Right atrium auricular region (tissue), 2 donors: Measurements from ENCODE around the gene RASD1. TPM values are rescaled to one million over a fixed set of nuclear protein-coding genes. Genes with fewer than 3 reads are reported as not detected.

ENCODE experiments used
- DNase-seq: peaks from one replicate; pipeline ENCODE4 v3.0.0-alpha.2; 2019; ENCODE audit warnings: low spot score
- H3K27ac ChIP-seq, 2 donors: fragments of 200-600 bp; sonication (generic); 1 replicate in 1 of 2; 2 replicates in 1 of 2; pipeline ENCODE4 v1.5.1; 2016 to 2019
- H3K27me3 ChIP-seq, 2 donors: fragments of 200-600 bp; sonication (generic); one replicate each; pipeline versions ENCODE4 v1.5.1 to v1.6.0; 2017 to 2019
- H3K36me3 ChIP-seq: fragments of 200-600 bp; sonication (generic); one replicate; pipeline ENCODE4 v1.5.1; 2016
- H3K4me1 ChIP-seq, 2 donors: fragments of 200-600 bp; sonication (generic); one replicate each; pipeline versions ENCODE4 v1.5.1 to v1.6.0; 2017 to 2019
- H3K4me3 ChIP-seq, 2 donors: fragments of 200-600 bp; sonication (generic); 1 replicate in 1 of 2; 2 replicates in 1 of 2; pipeline ENCODE4 v1.5.1; 2017 to 2019; ENCODE audit warnings: mild to moderate bottlenecking in 1 of 2, moderate library complexity in 1 of 2
- H3K9me3 ChIP-seq, 2 donors: fragments of 200-600 bp; sonication (generic); one replicate each; pipeline ENCODE4 v1.5.1; 2019
- CTCF ChIP-seq, 2 donors: fragments of 200-600 bp; sonication (generic); IDR thresholded peaks; one replicate each; pipeline ENCODE4 v1.5.1; 2019; ENCODE audit warnings: antibody characterized with exemption in 2 of 2
- total RNA-seq, 2 donors: library from RNA; depleted of rRNA; stranded (reverse); fragments of >200 nt; gene quantifications; one replicate each; pipeline ENCODE4 v1.1.0, GENCODE V29; 2016

RASD1 gene
- total RNA-seq, 2 donors from 2014 or later, result 37.9 to 131 TPM

- TF ChIP-seq CTCF (IDR thresholded peaks at IDR 0.05), result no peak
- Histone ChIP-seq H3K9me3 (no peaks in the 10 kb centered on the region), H3K4me1 (peaks cover 0 to 65% of the 10 kb centered on the region in 2 donors), H3K27ac (peak overlapping the region; percentile 84 to 94), H3K36me3 (no peaks in the 10 kb centered on the region), H3K4me3 (no peak overlapping the region), H3K27me3 (no peaks in the 10 kb centered on the region)
- no peak for DNase-seq
These were observed 15.5 kb downstream of the RASD1 start for GRCh38 chr17:17480593-17481148.

- H3K27ac ChIP-seq, result peak overlapping the region; percentile 84 to 94
- H3K27me3 ChIP-seq, result no peaks in the 10 kb centered on the region
- TF ChIP-seq CTCF (IDR thresholded peaks at IDR 0.05), result no peak
- no peaks in the 10 kb centered on the region for H3K9me3 ChIP-seq
- DNase-seq, result no peak
- no peaks in the 10 kb centered on the region for H3K36me3 ChIP-seq
- H3K4me1 ChIP-seq, result peaks cover 0 to 50% of the 10 kb centered on the region in 2 donors
- no peak overlapping the region for H3K4me3 ChIP-seq
These were observed 17.0 kb downstream of the RASD1 start for GRCh38 chr17:17479209-17479608.

- H3K4me3 ChIP-seq, result peak within 1 kb of the TSS; percentile 66 to 96
- TF ChIP-seq CTCF (IDR thresholded peaks at IDR 0.05), result no peak
- H3K27ac ChIP-seq, result peak within 1 kb of the TSS; percentile 84 to 94
- peaks cover 0 to 43% of the 10 kb centered on the region in 2 donors for H3K4me1 ChIP-seq
- H3K9me3 ChIP-seq, result no peaks in the 10 kb centered on the region
- no peaks in the 10 kb centered on the region for H3K36me3 ChIP-seq
- peak; percentile 93 for DNase-seq
- H3K27me3 ChIP-seq, result no peaks in the 10 kb centered on the region
These were observed 19.2 kb downstream of the RASD1 start, which contains the start of gene MED9 for GRCh38 chr17:17476865-17477467. MED9 (plus strand) TSS chr17:17477000; CDS start chr17:17477042, 42 bp downstream.

GRCh38 chr17:17474341-17474740 lies 21.9 kb downstream of the RASD1 start:
- no peaks in the 10 kb centered on the region for H3K36me3 ChIP-seq
- H3K27ac ChIP-seq, result no peak overlapping the region
- TF ChIP-seq CTCF (IDR thresholded peaks at IDR 0.05), result no peak
- no peak for DNase-seq
- peaks cover 0 to 19% of the 10 kb centered on the region in 2 donors for H3K4me1 ChIP-seq
- H3K27me3 ChIP-seq, result no peaks in the 10 kb centered on the region
- no peaks in the 10 kb centered on the region for H3K9me3 ChIP-seq
- no peak overlapping the region for H3K4me3 ChIP-seq

GRCh38 chr17:17472333-17472920 lies 23.8 kb downstream of the RASD1 start:
- Histone ChIP-seq H3K4me1 (peaks cover 0 to under 1% of the 10 kb centered on the region in 2 donors), H3K36me3 (no peaks in the 10 kb centered on the region), H3K4me3 (no peak overlapping the region), H3K27ac (no peak overlapping the region), H3K27me3 (no peaks in the 10 kb centered on the region), H3K9me3 (no peaks in the 10 kb centered on the region)
- no peak for DNase-seq
- TF ChIP-seq CTCF (IDR thresholded peaks at IDR 0.05), result no peak
